Right ventricle myocardium superior (tissue), 1 donor: ENCODE measurements around the gene FIP1L1. TPM values are rescaled to one million over a fixed set of nuclear protein-coding genes. Genes with fewer than 3 reads are reported as not detected.
A peak's percentile ranks its signal among the peaks of the same experiment; 100 is the strongest.
"Not testable (repeated sequence)": the region's sequence is repeated elsewhere in the genome, so short reads cannot be mapped to it uniquely, and the experiment has no call there.

Experiments used
- ATAC-seq: fragments of 200-7000 bp; cut with Tn5 transposase; one replicate; pipeline ENCODE4 v1.9.1; 2020; ENCODE audit warnings: mild to moderate bottlenecking; ENCODE audit not compliant: poor library complexity
- DNase-seq: peaks from one replicate; pipeline ENCODE4 v3.0.0-alpha.2; 2020
- intact Hi-C: fragments of 100-400 bp; cut with DNase I; formaldehyde crosslinking; loops from one replicate; pipeline ENCODE4 v1.11.2; 2022
- total RNA-seq: library from RNA; stranded (reverse); fragmentation: NEBNext Ultra II Directional; extraction: Animal tissue kit (Norgen Biotek cat#: 25700); gene quantifications from one replicate; pipeline ENCODE4 v1.2.1, GENCODE V29; 2021
- donor health status: DM: no; HTN: yes; CAD: no; lungs with severe emphysema.

Gene FIP1L1
- total RNA-seq, 1 donor from 2014 or later: 19.4 TPM

GRCh38 chr4:53459548-53459947 lies 82.1 kb downstream of the FIP1L1 start:
- intact Hi-C loops: no loop called here
- ATAC-seq (no peak), DNase-seq (no peak)

DNA sequence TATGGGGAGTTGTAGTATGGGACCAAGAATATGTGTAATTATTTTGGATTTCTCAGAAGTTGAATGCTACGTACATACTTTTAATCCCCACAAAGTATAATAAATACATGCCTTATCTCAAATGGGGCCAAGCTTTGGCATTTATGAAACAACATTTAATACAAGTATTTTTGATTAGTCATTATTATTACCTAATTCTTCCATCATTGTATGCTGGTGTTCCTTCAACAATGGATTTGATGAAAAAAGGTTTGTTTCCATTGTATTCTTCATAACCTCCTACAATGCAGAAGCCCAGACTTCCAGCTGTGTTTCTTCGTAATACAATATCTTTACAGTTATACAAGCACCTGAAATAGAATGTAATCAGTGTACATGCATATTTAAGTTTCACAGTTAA lies 83.8 kb downstream of the FIP1L1 start:
- no peak for DNase-seq
- intact Hi-C loops: no loop called here

DNA sequence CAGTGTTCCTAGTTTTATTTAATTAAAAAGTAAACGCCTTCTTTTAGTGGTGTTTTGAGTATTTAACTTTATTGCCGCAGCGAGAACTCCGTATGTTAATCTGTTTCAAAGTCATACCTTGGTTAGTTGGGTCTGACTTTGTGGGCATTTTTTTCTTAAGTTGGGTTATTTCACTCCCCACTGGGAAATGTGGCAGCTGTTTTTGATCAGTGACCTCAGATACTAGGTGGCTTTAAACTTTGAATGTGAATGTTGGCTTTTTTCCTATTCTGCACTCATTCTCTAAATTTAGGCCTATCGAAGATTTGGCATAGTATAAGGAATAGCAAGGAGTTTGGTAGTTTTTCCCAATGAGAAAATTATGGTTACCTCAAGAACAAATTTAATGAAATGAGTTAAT lies 85.9 kb downstream of the FIP1L1 start:
- intact Hi-C loops: no loop called here

More for the DNA sequence above, 83.8 kb downstream of the FIP1L1 start:
- no peak for ATAC-seq

DNA sequence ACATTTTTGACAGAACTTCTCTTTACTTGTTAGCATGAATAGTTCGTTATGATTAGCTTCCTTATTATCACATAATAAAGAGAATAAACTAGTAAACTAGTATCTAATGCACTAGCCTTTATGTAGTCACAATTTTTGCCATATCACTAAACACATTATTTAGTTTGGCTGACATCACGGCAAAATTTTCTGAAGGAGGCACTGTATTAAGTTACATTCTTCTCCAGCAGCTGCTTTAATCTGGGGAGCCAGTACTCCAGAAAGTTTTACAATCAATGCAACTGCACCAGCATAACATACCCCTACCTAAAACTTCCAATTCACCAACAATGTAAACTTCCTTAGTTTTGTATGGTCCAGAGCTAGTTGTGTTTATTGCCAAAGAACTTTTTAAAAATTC lies 87.8 kb downstream of the FIP1L1 start:
- intact Hi-C loops: no loop called here
- DNase-seq (no peak), ATAC-seq (no peak)

More for the DNA sequence above, 85.9 kb downstream of the FIP1L1 start:
- no peak for DNase-seq
- no peak for ATAC-seq

DNA sequence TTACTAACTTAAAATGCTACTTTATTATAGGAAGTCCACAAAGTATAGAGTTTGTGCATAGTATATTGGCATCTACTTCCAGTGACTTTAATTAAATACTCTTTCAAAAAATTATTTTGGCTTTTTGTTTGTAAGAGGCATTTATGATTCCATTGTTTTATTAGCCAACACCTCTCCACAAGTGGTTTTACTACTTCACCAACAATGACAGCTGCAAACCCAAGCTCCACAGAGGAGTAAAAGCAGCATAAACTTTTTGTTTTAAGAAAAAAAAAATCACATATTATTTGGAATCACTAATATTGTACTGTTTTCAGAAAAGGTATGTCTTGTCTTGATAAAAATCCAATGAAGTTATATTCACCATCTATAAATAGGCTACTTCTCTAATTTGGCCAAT lies 88.5 kb downstream of the FIP1L1 start:
- intact Hi-C loops: no loop called here
- ATAC-seq: no peak
- DNase-seq: no peak

GRCh38 chr4:53466576-53466975 lies 89.1 kb downstream of the FIP1L1 start:
- DNase-seq, ATAC-seq, intact Hi-C loops: not testable (repeated sequence)

DNA sequence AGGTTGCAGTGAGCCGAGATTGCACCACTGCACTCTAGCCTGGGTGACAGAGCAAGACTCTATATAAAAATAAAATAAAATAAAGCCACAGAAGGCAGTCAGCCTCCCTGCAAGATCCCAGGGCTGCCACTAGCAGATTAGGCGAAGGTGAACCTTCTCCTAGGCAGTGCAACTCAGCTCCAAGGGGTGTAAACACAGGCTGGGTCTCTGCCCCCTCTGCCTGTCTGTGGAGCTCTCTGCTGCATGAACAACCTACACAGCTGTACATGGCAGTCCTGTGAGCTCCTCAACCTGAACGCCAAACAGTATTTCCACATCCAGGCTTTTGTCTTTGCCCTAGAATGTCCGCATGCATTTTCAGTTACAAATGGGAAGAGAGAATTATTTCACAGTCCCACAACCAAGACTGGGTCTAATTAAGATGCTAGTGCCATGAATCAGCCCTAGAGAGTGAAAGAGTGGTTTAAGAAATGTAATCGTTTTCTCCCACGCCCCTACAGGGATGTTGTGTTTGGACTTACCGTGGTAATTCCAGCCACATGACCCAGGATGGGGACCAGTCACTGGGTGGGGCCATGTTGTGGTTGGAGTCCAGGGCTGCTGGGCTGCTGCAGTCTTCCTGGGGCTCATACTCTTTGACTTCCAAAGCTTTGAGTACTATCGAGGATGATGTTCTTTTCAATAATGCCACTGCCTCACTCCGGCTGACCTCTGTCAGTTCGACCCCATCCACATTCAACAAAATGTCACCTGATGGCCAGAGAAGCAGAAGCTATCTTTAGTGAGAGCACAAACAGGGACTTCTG lies 99.0 kb downstream of the FIP1L1 start:
- DNase-seq: no peak
- ATAC-seq: no peak

DNA sequence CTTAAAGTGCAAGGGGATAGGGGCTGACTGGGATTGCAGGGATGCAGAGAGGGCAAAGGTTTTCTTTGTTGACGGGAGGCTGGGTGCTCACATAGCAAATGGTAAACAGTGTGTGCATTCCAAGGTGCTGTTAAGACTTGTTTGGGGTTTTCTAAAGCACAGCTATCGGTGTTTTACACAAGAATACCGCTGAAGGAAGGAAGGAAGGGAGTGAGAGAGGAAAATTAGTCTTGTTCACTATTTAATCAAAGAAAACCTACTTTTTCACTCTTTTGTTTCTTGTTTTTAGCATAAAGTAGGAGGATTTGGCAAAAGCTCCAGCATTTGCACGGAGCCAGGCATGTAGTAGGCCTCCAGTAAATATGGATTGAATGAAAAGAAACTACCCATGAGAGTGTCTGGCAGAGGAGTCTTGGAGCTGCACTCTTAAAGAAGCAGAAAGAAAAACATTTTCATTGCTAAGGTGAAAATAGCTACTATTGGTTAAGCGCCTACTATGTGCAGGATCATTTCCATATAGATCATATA lies 99.7 kb downstream of the FIP1L1 start:
- DNase-seq: no peak
- intact Hi-C loops: no loop called here
- ATAC-seq: no peak

More for the DNA sequence above, 99.0 kb downstream of the FIP1L1 start:
- intact Hi-C loops: no loop called here

- ATAC-seq (no peak), DNase-seq (no peak)
- intact Hi-C loops: no loop called here
Measured at GRCh38 chr4:53477636-53478035, 100.2 kb downstream of the FIP1L1 start.

DNA sequence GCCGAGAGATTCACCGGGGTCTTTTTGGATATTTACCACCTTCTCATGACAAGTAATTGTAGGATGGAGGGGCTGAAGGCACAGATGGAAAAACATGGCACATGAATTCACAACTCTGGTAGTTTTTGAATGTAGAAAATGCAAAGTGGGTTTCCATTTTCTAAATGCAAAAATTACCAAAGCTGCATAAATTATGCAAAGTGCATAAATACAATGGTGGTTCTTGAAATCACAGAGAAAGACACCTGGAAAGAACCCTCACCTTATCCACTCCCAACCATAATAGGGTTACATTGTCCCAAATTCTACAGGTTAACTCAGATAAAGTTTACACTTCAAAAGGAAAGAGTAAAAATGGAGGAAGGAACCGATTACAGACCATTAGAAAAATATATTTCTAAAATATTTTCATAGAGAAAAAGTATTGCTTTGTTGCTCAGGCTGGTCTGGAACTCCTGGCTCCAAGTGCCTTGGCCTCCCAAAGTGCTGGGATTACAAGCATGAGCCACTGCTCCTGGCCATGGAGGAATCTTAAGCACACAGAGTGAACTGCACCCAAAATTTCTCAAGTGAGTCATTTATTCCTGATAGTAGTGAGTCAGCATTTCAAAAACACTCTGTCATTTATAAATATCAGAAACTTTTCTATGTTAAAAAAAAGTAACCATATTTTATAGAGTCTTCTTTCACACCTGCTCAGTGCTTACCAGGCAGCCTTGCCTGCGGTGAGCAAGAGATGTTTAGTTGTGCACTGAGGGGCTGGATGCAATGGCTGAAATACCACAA lies 101.4 kb downstream of the FIP1L1 start:
- DNase-seq: no peak
- ATAC-seq: no peak
- intact Hi-C loops: no loop called here

- DNase-seq (no peak), ATAC-seq (no peak)
- intact Hi-C loops: no loop called here
Measured at GRCh38 chr4:53479736-53480525, 102.5 kb downstream of the FIP1L1 start.

DNA sequence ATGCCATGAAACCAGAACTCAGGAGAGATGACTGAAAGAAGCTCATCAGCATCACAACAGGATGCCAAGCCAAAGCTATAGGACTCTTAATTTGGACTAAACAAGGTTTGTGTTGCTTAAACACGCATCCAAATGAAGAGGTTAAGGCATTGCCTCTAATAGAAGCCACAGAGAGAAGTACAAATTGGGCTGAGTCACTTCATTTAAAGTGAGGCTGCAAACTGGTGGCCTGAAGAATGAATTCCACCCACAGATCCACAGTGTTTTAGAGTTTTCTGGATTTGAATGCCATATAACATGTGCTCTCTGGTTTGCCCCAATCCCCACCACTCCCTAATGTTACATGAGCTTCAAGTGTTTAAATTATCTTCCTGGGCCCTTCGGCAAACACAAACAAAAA lies 103.5 kb downstream of the FIP1L1 start:
- DNase-seq: no peak
- intact Hi-C loops: no loop called here
- no peak for ATAC-seq

GRCh38 chr4:53481586-53481985 lies 104.1 kb downstream of the FIP1L1 start:
- intact Hi-C loops: no loop called here
- no peak for ATAC-seq
- DNase-seq: no peak

- no peak for DNase-seq
- intact Hi-C loops: no loop called here
- ATAC-seq: no peak
Measured at GRCh38 chr4:53483250-53483649, 105.8 kb downstream of the FIP1L1 start.

GRCh38 chr4:53484911-53485657 lies 107.6 kb downstream of the FIP1L1 start:
- peak; percentile 39 for ATAC-seq
- intact Hi-C loops: no loop called here

GRCh38 chr4:53485658-53486040 lies 108.2 kb downstream of the FIP1L1 start:
- DNase-seq (no peak), ATAC-seq (no peak)
- intact Hi-C loops: no loop called here

More at GRCh38 chr4:53484911-53485657, 107.6 kb downstream of the FIP1L1 start:
- DNase-seq: no peak

DNA sequence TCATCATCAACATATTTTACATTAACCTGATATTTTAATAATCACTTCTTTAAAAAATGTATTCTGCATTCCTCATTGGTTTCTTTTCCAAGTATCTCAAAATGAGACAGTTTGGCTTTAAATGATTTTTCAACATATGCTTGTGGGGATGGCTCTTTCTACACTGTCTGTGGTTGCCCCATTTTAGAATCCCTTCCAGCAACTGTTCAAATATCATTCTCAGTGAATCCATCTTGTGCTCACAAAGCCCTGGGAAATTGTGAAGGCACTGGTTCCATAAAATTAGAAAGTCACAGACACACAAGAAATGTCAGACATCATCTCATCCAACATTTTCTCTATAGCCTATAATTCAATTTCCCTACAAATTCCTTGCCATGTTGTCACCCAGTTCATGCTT lies 110.3 kb downstream of the FIP1L1 start:
- DNase-seq (no peak), ATAC-seq (no peak)
- intact Hi-C loops: no loop called here

GRCh38 chr4:53489279-53489889 lies 111.9 kb downstream of the FIP1L1 start:
- ATAC-seq (no peak), DNase-seq (no peak)
- intact Hi-C loops: no loop called here
